ENCODE data around the gene SRP68. TPM values are rescaled to one million over a fixed set of nuclear protein-coding genes. Genes with fewer than 3 reads are reported as not detected.
"Not testable (repeated sequence)": the region's sequence is repeated elsewhere in the genome, so short reads cannot be mapped to it uniquely, and the experiment has no call there.

The SRP68 gene
- polyA plus RNA-seq, 5 donors = 92.3 to 111 (median 101) TPM

DNA sequence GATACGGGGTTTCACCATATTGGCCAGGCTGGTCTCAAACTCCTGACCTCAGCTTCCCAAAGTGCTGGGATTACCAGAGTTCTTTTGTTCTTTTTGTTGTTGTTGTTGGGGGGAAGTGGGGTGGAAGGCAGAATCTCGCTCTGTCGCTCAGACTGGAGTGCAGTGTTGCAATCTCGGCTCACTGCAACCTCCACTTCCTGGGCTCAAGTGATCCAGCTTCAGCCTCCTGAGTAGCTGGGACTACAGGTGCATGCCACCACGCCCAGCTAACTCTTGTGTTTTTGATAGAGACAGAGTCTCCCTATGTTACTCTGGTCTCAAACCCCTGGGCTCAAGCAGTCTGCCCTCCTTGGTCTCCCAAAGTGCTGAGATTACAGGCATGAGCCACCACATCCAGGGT is 6.1 kb upstream of the SRP68 start:
- DNase-seq = not testable (repeated sequence)

- no peak for DNase-seq
Observed at GRCh38 chr17:76077584-76078110, 5.3 kb upstream of the SRP68 start.

GRCh38 chr17:76076765-76077583 is 4.7 kb upstream of the SRP68 start:
- DNase-seq = no peak

- DNase-seq = no peak
Observed at GRCh38 chr17:76076146-76076764, 3.9 kb upstream of the SRP68 start.

DNA sequence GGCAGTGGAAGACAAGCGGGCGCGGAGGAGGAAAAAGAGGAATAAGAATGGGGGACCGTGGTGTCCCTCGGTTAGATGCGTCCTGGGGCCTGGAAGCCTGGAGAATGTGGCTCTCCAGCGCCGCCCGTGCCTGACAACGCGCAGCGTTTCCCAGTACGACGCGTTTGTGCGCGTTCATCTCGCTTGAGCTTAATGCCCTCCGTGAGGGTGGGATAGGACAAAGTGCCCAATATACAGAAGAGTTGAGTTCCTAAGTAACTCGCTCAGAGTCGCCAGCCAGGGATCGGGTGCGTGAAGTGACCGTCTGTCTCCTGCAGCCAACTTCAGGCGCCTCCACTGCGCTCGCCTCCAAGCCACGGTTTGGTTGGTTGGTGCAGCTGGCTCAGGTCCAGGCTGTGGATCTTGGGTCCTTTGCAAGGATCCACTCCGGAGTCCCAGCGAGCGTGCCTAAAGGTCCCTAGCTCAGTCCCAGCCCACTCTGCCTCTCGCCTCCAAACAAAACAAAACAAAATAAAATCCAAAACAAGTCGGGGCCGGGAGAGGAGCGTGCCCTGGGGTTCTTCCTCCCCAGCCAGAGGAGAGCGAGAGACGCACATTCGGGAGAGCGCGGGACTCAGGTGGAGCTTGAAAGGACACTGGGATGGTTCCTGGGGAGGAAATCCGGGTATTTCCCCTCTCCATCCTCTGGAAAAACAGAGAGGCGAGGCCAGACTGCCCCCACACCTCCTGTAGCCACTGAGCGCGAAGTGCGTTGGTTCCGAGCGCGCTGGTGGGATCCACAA is 3.2 kb upstream of the SRP68 start:
- no peak for DNase-seq

GRCh38 chr17:76074390-76075363 is 2.4 kb upstream of the SRP68 start, which contains the start of gene GALR2:
Gene GALR2 (plus strand): TSS chr17:76074781. CDS start chr17:76074884, 103 bp downstream.
- no peak for DNase-seq

GRCh38 chr17:76071531-76072147 is 678 bp downstream of the SRP68 start:
- no peak for DNase-seq

DNA sequence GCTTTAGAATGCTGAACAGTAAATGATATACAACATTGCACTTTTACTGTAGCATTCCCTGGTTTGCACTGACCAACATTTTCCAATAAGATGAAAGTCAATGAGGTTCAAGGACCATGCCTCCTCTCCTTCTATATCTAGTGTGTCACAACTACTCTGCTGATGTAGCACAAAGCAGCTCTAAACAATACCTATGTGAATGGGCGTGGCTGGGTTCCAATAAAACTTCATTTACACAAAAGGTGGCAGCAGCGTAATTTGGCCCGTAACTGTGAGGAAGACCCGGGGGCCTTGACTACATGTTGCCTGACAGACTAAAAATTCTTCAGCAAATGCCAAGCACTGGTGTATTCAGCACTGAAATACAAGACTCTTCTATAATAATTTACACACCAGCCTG is 6.5 kb downstream of the SRP68 start:
- no peak for DNase-seq

DNA sequence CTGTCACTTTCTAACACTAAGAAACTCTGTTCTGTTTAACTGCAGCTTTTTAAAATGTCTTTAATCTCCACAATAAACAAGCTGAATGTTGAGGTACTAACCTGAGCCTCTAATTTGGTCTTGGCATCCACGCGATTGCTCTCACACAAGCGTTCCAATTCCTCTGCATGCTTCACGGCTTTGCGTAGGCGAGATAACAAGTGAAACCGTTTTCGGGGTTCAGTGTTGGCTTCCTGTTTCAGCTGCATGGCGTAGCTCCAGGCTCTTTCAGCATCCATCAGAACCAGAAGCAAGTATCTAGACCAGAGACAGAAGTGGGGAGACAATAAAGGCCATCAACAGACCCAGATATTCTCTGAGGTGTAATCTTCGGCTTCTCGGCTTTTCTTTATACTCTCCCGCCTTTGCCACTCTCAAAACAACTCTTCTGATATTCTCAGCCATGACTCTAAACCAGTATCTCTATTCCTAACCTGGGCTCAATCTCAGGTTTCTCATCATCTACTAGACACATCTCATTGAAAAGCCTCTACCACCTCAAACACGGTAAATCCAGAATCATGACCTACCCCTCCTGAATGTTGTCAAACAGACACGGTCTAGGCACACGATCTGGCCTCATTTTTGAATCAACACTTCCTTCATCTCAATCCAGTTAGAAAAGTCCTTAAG is 8.3 kb downstream of the SRP68 start:
- DNase-seq = no peak

DNA sequence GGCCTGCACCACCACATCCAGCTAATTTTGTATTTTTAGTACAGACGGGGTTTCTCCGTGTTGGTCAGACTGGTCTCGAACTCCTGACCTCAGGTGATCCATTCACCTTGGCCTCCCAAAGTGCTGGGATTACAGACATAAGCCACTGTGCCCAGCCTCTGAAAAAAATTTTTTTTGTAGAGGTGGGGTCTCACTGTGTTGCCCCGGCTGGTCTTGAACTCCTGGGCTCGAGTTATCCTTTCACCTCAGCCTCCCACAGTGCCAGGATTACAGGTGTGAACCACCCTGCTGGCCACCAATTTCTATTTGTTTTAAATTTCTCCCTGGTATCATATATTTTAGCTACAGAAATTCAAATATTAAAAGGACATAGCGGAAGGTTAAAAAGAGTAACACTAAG is 14.1 kb downstream of the SRP68 start:
- not testable (repeated sequence) for DNase-seq

GRCh38 chr17:76056882-76057281 is 15.4 kb downstream of the SRP68 start:
- no peak for DNase-seq

DNA sequence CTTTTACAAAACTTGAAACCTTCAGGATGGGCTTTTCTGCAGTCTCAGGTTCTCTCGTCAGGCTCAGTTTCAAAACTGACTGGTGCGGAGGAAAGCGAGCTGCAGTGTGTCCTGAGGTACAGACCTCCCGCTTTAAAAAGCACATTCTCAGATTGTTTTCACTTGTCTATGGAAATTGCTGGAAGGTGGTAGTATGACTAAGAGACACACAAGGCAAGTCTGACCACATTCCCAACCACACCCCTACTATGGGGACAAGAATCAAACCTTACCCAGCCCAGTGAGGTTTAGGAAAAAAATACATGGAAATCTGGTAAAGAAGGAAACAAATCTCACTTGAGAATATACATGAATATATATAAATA is 18.2 kb downstream of the SRP68 start:
- DNase-seq = no peak

- peak; percentile 56 to 59 for DNase-seq
Observed at GRCh38 chr17:76053246-76054111, 18.8 kb downstream of the SRP68 start.

- DNase-seq = no peak
Observed at GRCh38 chr17:76051561-76051960, 20.8 kb downstream of the SRP68 start.

DNA sequence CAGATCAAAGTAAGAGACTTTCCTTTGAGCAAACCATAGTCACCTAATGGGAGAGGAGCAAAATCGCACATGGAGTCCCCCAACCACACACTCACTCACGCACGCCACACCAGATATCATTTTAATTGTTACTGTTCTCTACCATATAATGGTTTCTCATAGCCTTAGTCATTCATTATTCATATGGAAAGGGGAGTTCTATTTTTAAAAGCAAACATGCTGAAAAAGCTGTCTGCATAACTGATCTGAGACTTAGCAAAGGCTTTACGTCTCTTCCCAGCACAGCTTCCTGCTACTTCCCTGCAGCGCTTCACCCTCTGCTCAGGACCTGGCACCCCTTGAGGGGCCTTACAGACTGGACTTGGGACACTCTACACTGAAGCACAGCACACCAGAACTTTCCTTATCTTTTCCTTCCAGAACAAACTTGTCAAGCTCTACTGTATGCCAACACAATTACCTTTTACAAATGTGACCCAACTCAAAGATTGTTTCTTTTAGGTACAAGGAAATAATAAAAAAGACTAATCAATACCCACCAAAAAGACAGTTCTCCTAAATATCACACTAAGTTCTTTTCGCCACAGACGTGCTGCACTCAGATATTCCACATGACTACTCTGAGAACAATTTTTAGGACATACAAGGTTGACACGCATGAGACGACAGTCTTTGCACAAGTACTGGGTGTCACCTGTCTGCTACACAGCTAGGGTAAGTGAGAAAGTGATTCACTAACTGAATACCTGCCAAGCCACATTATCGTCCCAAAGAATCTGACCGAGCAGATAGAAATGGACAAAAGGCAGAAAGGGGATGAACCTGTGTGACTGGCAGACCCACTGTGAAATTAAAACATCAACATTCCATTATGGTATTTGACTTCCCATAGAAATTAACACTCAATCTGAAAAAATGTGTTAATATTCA is 21.5 kb downstream of the SRP68 start:
- no peak for DNase-seq

DNA sequence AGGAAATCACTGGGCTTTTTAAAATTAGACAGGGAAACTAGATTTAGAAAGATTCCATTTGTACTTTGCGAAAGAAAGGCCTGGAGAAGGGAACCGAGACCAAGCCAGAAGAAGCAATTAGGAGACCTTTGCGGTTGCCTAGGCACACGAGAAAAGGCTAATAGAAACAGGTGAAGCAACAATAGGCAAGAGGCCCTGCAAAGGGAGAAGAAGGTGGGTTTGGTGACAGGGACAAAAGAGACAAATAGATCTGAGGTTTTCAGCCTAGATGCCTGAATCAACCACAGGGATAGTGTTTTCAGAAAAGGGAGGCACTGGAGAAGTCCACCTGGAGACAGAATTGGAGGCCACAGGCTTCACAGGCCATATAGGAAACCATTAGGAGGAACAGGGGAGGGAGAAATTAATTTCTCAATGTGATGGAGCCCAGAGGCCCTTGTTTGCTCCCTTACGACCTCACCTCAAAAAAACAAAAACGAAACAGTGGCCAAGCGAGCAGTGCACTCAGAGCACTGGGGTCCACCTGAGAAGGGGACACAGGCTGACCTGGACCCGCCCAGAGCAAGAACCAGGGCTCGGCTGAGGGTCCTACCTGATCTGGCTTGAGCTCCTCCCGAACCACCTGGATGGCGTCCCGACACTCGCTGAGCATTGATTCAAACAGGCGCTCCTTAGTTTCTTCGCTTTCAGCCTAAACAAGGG is 22.3 kb downstream of the SRP68 start:
- DNase-seq = no peak

- no peak for DNase-seq
Observed at GRCh38 chr17:76049239-76049638, 23.1 kb downstream of the SRP68 start.

All from right lung (tissue), 5 donors.